Osteoblast (primary cell): ENCODE results near the gene ZNF414. TPM values are rescaled to one million over a fixed set of nuclear protein-coding genes. Genes with fewer than 3 reads are reported as not detected.

Source experiments
- DNase-seq: peaks from one replicate; pipeline ENCODE4 v3.0.0; 2011; ENCODE audit warnings: low spot score, mixed read lengths; ENCODE audit not compliant: insufficient read length; ENCODE audit errors: missing footprints
- H2AFZ ChIP-seq: 2 replicates; pipeline ENCODE4 v1.6.0; 2011; ENCODE audit warnings: mild to moderate bottlenecking, low read length
- H3K27ac ChIP-seq: 2 replicates; pipeline ENCODE4 v1.5.1; 2011; ENCODE audit warnings: mild to moderate bottlenecking, low read depth, low read length, moderate library complexity
- H3K27me3 ChIP-seq: 2 replicates; pipeline ENCODE4 v1.6.0; 2012; ENCODE audit warnings: mild to moderate bottlenecking, control low read depth, inconsistent platforms, low read length, moderate library complexity; ENCODE audit not compliant: insufficient read depth
- H3K36me3 ChIP-seq: 2 replicates; pipeline ENCODE4 v1.5.1; 2011; ENCODE audit warnings: mild to moderate bottlenecking, low read length, control low read depth, moderate library complexity; ENCODE audit not compliant: insufficient read depth
- H3K4me1 ChIP-seq: 2 replicates; pipeline ENCODE4 v1.5.1; 2011; ENCODE audit warnings: mild to moderate bottlenecking, low read length, control low read depth, moderate library complexity; ENCODE audit not compliant: insufficient read depth
- H3K4me2 ChIP-seq: 2 replicates; pipeline ENCODE4 v1.6.0; 2011; ENCODE audit warnings: mild to moderate bottlenecking, low read length; ENCODE audit not compliant: insufficient read depth
- H3K4me3 ChIP-seq: fragments of 200-600 bp; sonication (generic); 3 replicates; pipeline ENCODE4 v1.5.1; 2012; ENCODE audit warnings: mild to moderate bottlenecking, low read length, inconsistent platforms; ENCODE audit not compliant: insufficient read depth
- H3K79me2 ChIP-seq: 2 replicates; pipeline ENCODE4 v1.6.0; 2012; ENCODE audit warnings: mild to moderate bottlenecking, low read length, control low read depth, inconsistent platforms; ENCODE audit not compliant: insufficient read depth
- H3K9me3 ChIP-seq: 2 replicates; pipeline ENCODE4 v1.5.1; 2011; ENCODE audit warnings: low read depth, low read length, control low read depth
- H4K20me1 ChIP-seq: 2 replicates; pipeline ENCODE4 v1.6.0; 2012; ENCODE audit warnings: mild to moderate bottlenecking, low read length, control low read depth; ENCODE audit not compliant: insufficient read depth
- total RNA-seq: library from RNA; depleted of rRNA; stranded (reverse); fragments of >200 nt; gene quantifications from 2 replicates; pipeline ENCODE4 v1.2.3, GENCODE V29; 2012
- TF ChIP-seq, protein P1 (sequence below): IDR thresholded peaks from 2 replicates; pipeline ENCODE4 v1.5.1; 2011; ENCODE audit warnings: mild to moderate bottlenecking, low read depth, low read length, moderate library complexity; ENCODE audit errors: extremely low read depth

ZNF414 gene
- total RNA-seq, 1 donor, result 6.9 TPM

DNA sequence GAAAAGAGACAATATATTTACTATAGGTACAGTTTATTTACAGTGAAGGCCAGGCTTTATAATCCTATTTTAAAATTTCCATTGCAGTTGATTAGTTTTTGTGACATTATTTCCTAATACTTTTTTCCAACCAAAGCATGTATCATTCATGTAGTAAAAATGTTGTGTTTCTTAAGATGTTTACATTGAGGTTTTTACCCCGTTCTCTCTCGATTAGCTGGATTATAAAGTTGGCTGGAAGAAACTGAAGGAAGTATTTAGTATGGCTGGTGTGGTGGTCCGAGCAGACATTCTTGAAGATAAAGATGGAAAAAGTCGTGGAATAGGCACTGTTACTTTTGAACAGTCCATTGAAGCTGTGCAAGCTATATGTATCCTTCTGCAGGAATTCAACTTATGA, 47.9 kb downstream of the ZNF414 start:
- no peak for DNase-seq
- Histone ChIP-seq H2AFZ (no peak overlapping the region), H3K4me2 (no peak overlapping the region), H3K9me3 (no peaks in the 10 kb centered on the region), H3K79me2 (peaks cover 89% of the 10 kb centered on the region), H3K27me3 (no peaks in the 10 kb centered on the region), H3K4me1 (peaks cover 5% of the 10 kb centered on the region), H3K27ac (no peak overlapping the region), H3K4me3 (no peak overlapping the region), H3K36me3 (peaks cover 80% of the 10 kb centered on the region), H4K20me1 (peaks cover 44% of the 10 kb centered on the region)
- TF ChIP-seq, protein P1, sequence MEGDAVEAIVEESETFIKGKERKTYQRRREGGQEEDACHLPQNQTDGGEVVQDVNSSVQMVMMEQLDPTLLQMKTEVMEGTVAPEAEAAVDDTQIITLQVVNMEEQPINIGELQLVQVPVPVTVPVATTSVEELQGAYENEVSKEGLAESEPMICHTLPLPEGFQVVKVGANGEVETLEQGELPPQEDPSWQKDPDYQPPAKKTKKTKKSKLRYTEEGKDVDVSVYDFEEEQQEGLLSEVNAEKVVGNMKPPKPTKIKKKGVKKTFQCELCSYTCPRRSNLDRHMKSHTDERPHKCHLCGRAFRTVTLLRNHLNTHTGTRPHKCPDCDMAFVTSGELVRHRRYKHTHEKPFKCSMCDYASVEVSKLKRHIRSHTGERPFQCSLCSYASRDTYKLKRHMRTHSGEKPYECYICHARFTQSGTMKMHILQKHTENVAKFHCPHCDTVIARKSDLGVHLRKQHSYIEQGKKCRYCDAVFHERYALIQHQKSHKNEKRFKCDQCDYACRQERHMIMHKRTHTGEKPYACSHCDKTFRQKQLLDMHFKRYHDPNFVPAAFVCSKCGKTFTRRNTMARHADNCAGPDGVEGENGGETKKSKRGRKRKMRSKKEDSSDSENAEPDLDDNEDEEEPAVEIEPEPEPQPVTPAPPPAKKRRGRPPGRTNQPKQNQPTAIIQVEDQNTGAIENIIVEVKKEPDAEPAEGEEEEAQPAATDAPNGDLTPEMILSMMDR, result no peak

DNA sequence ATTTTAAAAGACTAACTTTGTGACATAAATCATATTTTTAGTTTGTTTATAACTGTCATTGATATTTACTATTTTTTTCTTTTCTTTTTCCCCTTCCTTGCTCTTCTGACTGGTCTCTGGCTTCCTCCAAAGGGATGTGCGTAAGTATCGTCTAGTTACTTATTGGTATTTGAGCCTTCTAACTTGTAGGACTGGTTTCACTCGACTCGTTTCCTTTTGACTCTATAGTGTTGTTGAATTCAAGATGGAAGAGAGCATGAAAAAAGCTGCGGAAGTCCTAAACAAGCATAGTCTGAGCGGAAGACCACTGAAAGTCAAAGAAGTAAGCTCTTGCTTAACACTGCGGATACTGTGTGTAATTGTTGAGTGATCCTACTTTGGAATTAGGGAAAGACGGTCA, 50.6 kb downstream of the ZNF414 start:
- no peak overlapping the region for H2AFZ ChIP-seq
- H3K27me3 ChIP-seq, result no peaks in the 10 kb centered on the region
- TF ChIP-seq, protein P1, result no peak
- H3K9me3 ChIP-seq, result no peaks in the 10 kb centered on the region
- no peak for DNase-seq
- no peak overlapping the region for H3K4me2 ChIP-seq
- peaks cover 30% of the 10 kb centered on the region for H3K4me1 ChIP-seq
- H3K27ac ChIP-seq, result no peak overlapping the region
- H3K4me3 ChIP-seq, result no peak overlapping the region
- peaks cover 88% of the 10 kb centered on the region for H3K79me2 ChIP-seq
- H4K20me1 ChIP-seq, result peaks cover 58% of the 10 kb centered on the region
- H3K36me3 ChIP-seq, result peaks cover 55% of the 10 kb centered on the region

DNA sequence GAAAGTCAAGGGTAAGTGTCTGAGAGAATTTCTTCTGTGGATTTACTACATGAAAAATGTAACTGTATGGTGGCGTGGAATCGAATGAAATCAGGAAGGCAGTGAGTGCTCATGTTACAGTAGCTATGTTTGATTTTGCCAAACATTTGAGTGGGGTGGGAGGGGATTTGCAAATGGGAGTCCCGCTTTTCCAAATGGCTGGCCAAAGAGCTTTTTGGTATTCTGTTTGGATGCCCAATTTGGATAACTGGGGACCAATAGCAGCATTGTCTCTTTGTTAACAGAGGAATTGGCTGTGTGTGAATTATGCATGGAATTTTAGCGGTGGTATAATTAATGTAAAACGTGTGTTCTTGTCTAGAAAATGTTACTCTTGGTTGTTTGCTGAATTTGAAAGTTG, 51.4 kb downstream of the ZNF414 start:
- peaks cover 92% of the 10 kb centered on the region for H3K79me2 ChIP-seq
- no peak overlapping the region for H2AFZ ChIP-seq
- no peak overlapping the region for H3K4me2 ChIP-seq
- H3K4me3 ChIP-seq, result no peak overlapping the region
- TF ChIP-seq, protein P1, result no peak
- H3K27me3 ChIP-seq, result no peaks in the 10 kb centered on the region
- no peaks in the 10 kb centered on the region for H3K9me3 ChIP-seq
- peaks cover 51% of the 10 kb centered on the region for H3K36me3 ChIP-seq
- H3K4me1 ChIP-seq, result peaks cover 38% of the 10 kb centered on the region
- H3K27ac ChIP-seq, result no peak overlapping the region
- no peak for DNase-seq
- H4K20me1 ChIP-seq, result peaks cover 66% of the 10 kb centered on the region

DNA sequence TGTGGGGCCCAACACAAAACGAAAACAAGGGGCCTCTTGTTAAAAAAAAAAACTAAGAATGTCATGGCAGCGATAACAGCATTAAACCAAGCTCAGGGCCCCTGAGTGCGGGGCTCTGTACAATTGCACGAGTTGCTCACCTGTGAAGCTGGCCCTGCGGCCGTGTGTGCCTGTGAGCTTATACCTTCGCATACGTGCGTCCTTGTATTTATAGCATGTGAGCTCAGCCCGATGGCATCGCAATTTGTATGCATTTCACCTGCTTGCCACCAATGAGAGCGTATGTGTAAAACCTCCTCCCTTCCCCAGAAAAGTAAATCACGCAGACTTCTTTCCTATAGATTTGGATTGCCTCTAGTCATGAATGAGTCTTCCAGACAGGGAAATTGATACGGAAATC, 52.1 kb downstream of the ZNF414 start:
- Histone ChIP-seq H3K36me3 (peaks cover 50% of the 10 kb centered on the region), H3K4me2 (no peak overlapping the region), H3K27ac (no peak overlapping the region), H3K27me3 (no peaks in the 10 kb centered on the region), H3K9me3 (no peaks in the 10 kb centered on the region), H4K20me1 (peaks cover 69% of the 10 kb centered on the region), H3K79me2 (peaks cover 92% of the 10 kb centered on the region), H3K4me1 (peaks cover 41% of the 10 kb centered on the region), H2AFZ (no peak overlapping the region), H3K4me3 (no peak overlapping the region)
- TF ChIP-seq, protein P1, result no peak
- DNase-seq, result no peak
